Pulmonary artery endothelial cell (primary cell): Measurements from ENCODE around the gene ANGPT4. TPM values are rescaled to one million over a fixed set of nuclear protein-coding genes. Genes with fewer than 3 reads are reported as not detected.
"Not testable (repeated sequence)": the region's sequence is repeated elsewhere in the genome, so short reads cannot be mapped to it uniquely, and the experiment has no call there.

Source experiments
- DNase-seq: peaks from one replicate; pipeline ENCODE4 v3.0.0-alpha.2; 2011; ENCODE audit warnings: low read depth, low spot score
- total RNA-seq: library from RNA; depleted of rRNA; stranded (reverse); fragments of >200 nt; gene quantifications from 2 replicates; pipeline ENCODE4 v1.2.3, GENCODE V29; 2014

The ANGPT4 gene
- total RNA-seq, 1 donor from 2014 or later: not detected

DNA sequence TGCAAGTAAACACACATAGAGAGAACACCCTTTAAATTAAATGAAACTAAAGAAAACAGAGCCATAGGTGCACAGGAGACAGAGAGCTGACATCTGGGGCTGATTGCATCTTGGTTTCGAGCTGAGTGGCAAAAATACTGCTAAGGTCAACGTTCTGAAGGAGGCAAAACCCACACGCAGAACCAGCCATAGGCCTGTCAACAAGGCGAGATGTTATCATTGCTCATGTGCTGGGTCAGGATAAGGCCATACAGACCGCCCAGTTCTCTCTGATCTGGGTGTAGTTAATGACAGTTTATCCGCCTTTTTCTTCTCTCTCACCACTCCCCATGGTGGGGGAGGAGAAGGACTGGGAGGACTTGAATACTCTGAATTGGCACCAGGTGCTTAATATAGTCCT is 87.1 kb downstream of the ANGPT4 start:
- DNase-seq: no peak

DNA sequence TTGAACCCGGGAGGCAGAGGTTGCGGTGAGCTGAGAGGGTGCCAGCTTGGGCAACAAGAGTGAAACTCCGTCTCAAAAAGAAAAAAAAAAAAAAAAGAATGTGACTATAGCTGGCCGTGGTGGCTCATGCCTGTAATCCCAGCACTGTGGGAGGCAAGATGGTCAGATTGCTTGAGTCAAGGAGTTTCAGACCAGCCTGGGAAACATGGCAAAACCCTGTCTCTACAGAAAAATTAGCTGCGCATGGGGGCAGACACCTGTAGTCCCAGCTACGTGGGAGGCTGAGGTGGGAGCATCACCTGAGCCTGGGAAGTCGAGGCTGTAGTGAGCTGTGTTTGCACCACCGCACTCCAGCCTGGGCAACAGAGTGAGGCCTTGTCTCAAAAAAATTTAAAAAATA is 88.2 kb downstream of the ANGPT4 start:
- not testable (repeated sequence) for DNase-seq

DNA sequence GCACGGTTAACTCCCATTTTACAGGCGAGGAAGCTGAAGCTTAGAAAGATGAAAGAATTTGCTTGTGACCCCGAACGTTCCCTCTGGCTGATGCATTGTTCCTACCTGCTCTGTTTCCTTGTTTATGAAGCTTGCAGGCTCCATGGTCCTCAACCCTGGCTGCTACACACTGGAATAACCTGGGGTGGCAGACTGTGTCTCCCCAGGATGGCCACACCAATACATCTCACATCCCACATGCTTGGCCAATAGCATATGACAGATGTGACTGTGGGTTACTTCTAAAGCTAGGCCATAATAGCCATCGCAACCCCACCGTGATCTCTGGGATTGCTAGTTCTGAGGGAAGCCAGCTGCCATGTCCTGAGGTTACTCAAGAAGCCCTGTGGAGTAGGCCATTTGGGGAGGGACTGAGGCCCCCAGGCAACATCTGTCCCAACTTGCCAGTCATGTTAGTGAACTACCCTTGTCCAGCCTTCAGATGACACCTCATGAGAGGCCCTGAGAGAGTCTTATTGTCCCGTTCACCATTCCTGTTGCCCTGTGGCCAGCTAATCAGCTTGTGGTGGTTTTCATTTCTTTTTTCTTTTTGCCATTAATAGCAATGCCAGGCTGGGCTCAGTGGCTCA is 89.3 kb downstream of the ANGPT4 start:
- DNase-seq: no peak

DNA sequence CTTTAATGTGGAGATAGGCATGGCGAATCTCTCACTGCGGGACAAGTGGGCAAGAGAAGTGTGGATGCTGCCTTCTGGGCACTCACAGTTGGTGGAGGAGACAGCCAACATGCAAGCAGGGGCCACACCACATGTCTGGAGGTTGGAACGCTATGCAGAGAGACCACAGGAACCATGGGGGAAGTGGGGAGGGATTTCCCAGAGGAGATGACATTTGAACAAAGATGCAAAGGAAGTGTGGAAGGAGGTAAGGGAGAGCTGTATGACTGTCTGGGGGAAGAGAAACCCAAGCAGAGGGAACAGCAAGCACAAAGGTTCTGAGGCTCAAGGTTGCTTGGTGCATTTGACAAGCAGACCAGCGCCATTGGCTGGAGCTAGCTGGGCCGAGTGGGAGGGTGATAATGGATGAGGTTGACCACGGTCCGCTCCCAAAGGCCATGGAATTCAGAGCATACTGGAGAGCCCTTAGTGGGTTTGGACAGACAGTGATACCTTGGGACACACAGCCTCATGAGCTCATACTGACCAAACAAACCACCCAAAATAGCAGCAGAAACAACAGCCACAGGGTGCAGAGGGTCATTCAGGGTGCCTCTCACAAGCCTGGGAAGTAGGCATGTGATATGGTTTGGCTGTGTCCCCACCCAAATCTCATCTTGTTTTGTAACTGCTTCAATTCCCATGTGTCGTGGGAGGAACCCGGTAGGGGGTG is 90.3 kb downstream of the ANGPT4 start:
- DNase-seq: no peak

DNA sequence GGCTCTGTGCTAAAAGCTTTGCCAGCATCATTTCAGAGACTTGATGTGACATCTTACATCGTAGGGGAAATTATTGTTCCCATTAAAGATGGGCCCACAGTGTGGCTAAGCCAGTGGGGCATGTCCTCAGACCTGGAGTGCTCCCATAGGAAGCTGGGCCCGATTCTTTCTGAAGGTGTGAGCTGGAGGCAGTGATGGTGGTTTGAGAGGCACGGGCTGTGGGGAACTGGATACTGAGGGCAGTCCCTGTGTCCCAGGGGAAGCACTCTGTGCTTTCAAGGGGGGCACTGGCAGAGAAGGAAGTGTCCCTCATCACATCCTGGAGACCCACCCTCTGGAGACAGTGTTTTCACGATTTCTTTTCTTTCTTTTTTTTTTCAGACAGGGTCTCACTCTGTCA is 91.2 kb downstream of the ANGPT4 start:
- no peak for DNase-seq

DNA sequence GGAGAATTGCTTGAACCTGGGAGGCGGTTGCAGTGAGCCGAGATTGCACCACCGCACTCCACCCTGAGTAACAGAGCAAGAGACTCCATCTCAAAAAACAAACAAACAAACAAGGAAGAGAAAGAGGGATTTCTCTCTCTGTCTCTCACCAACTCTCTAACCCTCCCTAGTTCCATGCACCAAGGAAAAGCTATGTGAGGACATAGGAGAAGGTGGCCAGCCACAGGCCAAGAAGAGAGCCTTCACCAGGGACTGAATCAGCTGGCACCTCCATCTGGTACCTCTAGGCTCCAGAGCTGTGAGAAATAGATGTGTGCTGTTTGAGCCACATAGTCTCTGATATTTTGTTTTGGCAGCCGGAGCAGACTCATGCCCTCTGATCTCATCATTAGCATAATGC is 91.6 kb downstream of the ANGPT4 start:
- no peak for DNase-seq

DNA sequence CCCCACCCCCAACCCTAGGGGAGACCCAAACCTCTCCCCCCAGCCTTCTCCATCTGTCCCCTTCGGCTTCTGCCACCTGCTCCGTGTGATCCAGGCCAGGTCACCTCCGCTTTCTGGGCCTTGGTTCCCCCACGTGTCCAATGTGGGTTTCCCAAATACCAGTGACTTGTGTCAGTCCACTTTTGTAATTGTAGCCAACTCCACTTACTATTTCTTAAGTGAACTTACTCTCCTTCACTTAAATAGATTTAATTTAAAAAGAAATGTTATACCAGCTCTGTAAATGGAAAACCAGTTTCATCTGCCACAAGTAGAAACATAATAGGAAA is 92.6 kb downstream of the ANGPT4 start:
- DNase-seq: no peak

DNA sequence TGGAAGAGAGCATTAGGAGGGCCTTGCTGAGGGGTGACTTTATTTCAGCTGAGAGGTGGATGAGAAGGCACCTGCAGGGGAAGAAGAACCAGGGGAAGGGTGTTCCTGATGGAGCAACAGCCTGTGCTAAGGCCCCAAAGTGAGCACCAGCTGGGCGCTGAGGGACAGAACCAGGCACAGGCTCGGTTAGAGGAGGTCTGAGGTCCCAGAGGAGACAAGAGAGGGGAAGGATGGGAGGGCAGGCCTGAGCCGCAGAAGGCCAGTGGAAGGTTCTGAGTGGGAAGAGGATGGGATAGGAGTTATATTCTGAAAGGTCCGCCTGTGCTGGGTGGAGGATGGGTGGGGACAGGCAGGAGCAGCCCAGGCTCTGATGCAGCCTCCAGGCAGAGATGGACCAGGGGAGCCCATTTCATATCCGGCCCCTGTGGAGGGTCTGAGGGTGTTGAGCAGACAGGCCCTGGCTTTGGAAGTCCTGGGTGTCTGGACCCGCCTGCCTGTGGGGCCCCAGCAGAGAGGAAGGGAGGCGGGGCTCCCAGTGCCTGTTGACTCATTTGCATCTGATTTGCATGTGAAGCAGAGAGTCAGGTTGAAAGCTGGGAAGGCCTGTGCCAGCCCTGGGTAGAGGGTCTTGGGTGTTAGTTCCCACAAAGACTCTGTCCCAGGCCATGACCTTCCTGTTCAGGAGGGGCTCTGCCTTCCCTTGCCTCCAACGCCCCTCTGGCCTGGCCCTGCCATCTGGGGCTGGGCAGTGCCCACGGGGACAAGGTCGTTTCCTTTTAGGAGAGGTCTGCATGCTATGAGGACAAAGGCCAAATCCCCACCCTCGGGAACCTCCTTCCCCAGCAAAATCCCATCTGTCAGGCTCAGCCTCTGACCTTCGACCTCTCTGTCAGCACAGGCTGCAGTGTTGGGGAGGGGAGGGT is 93.2 kb downstream of the ANGPT4 start:
- no peak for DNase-seq

DNA sequence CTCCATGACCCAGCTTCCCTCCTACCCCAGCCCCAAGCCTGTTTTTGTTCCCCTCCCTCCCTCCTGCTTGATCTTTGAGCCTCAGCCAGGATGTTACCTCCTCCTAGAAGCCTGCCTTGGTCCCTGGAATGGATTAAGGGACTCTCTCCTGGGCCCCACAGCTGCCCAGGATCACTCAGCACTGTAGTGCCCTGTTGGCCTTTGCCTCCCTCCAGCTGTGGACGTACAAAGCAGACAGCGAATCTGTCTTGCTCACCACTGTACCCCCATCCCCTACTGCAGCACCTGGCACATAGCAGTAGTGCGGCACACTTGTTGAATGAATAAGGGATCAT is 94.4 kb downstream of the ANGPT4 start:
- no peak for DNase-seq

DNA sequence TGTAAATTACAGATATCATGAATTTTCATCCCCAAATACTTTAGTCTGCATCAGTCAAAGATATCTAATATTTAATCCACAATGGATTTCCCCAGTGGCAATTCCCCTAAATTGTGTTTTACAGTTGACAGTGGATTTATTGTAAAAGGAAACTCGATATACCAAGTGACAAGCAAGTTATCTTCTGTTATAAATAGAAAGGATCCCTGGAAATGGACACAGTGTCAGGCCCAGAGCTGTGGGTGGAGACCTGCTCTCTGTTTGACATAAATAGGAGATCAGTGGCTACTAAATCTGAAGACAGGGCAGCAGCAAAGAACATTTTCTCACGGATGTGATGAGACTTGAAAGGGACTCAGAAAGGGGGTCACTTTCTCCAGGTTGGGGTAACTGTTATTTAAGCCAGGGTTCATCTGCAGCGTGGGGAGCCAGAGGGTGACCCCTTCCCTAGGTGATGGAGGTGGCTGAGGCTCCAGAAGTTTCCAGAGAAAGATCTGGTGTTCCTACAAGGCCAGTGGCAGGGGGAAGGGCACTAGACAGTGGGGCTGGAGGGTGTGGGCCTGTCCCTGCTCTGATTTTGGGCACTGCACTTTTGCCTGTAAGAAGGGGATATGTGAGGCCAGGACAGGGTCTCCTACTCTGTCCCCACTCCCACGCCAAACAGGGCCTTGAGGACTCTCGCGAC is 94.9 kb downstream of the ANGPT4 start:
- no peak for DNase-seq

DNA sequence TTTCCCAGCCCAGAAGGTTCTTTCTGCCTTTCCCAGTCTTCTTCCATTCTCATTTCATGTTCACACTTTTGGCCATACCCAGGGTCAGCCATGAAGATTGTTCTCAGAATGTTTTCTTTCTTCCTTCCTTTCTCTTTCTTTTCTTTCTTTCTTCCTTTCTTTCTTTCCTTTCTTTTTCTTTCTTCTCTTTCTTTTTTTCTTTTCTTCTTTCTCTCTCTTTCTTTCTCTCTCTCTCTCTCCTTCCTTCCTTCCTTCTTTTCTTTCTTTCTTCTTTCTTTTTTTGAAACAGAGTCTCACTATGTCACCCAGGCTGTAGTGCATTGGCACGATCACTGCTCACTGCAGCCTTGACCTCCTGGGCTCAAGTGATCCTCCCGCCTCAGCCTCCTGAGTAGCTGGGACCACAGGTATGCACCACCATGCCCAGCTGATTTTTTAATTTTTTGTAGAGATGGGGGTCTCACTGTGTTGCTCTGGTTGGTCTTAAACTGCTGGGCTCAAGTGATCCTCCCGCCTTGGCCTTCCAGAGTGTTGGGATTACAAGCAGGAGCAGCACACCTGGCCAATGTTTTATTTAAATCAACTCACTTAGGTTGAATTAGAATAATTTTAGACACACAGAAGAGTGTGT is 95.7 kb downstream of the ANGPT4 start:
- no peak for DNase-seq

Other genes starting within 250 kb of the ANGPT4 start
- not detected in 2 replicates for gene SCRT2, start 240.5 kb downstream of the ANGPT4 start, total RNA-seq
- gene SLC52A3, start 147.8 kb downstream of the ANGPT4 start, total RNA-seq: not detected in 2 replicates
- gene FAM110A, start 82.6 kb downstream of the ANGPT4 start, total RNA-seq: 2.8 and 3.3 TPM in 2 replicates
- not detected in 2 replicates for gene RSPO4, start 86.0 kb upstream of the ANGPT4 start, total RNA-seq
- 32.4 and 39.9 TPM in 2 replicates for gene PSMF1, start 202.3 kb upstream of the ANGPT4 start, total RNA-seq